GM23338 (cell line): Measurements from ENCODE around the gene DZIP1. TPM values are rescaled to one million over a fixed set of nuclear protein-coding genes. Genes with fewer than 3 reads are reported as not detected.

Source experiments
- ATAC-seq: fragments of 200-7000 bp; cut with Tn5 transposase; 3 replicates; pipeline ENCODE4 v1.9.1; 2020
- DNase-seq: peaks from one replicate; pipeline ENCODE4 v3.0.0-alpha.2; 2015; ENCODE audit warnings: low spot score
- H2AFZ ChIP-seq: fragments of 200-600 bp; sonication (generic); 2 replicates; pipeline ENCODE4 v1.8.0; 2016; ENCODE audit warnings: antibody characterized with exemption, mild to moderate bottlenecking, moderate library complexity
- H3F3A ChIP-seq: fragments of 200-600 bp; sonication (generic); replicated peaks from 2 replicates; pipeline ENCODE4 v1.8.0; 2017; ENCODE audit warnings: antibody characterized with exemption, mixed run types, low read depth
- H3K27ac ChIP-seq: fragments of 200-600 bp; sonication (generic); 2 replicates; pipeline ENCODE4 v1.6.1; 2016; ENCODE audit warnings: low read depth
- H3K27me3 ChIP-seq: fragments of 200-600 bp; sonication (generic); 2 replicates; pipeline ENCODE4 v1.8.0; 2016; ENCODE audit warnings: mild to moderate bottlenecking, mixed run types, moderate library complexity; ENCODE audit not compliant: insufficient read depth
- H3K36me3 ChIP-seq: fragments of 200-600 bp; sonication (generic); 2 replicates; pipeline ENCODE4 v1.8.0; 2016; ENCODE audit warnings: mild to moderate bottlenecking; ENCODE audit not compliant: insufficient read depth
- H3K4me1 ChIP-seq: fragments of 200-600 bp; sonication (generic); 2 replicates; pipeline ENCODE4 v1.8.0; 2016; ENCODE audit warnings: mild to moderate bottlenecking, moderate library complexity; ENCODE audit not compliant: insufficient read depth
- H3K4me2 ChIP-seq: fragments of 200-600 bp; sonication (generic); 2 replicates; pipeline ENCODE4 v1.7.1; 2017; ENCODE audit warnings: mixed run types
- H3K4me3 ChIP-seq: fragments of 200-600 bp; sonication (generic); 2 replicates; pipeline ENCODE4 v1.6.1; 2016; ENCODE audit warnings: mixed run types
- H3K79me2 ChIP-seq: fragments of 200-600 bp; sonication (generic); replicated peaks from 2 replicates; pipeline ENCODE4 v1.8.0; 2017; ENCODE audit warnings: mild to moderate bottlenecking; ENCODE audit not compliant: insufficient read depth
- H3K9me2 ChIP-seq: fragments of 200-600 bp; sonication (generic); 2 replicates; pipeline ENCODE4 v1.8.0; 2017; ENCODE audit not compliant: insufficient read depth
- H4K20me1 ChIP-seq: fragments of 200-600 bp; sonication (generic); replicated peaks from 2 replicates; pipeline ENCODE4 v1.8.0; 2017; ENCODE audit warnings: mild to moderate bottlenecking; ENCODE audit not compliant: insufficient read depth
- H3K27ac Mint-ChIP-seq: 2 replicates; pipeline ENCODE4 v1.8.0; 2020; ENCODE audit warnings: inconsistent platforms, mild to moderate bottlenecking, moderate library complexity, mixed read lengths
- H3K27me3 Mint-ChIP-seq: 3 replicates; pipeline ENCODE4 v1.8.0; 2022; ENCODE audit warnings: low read depth, mild to moderate bottlenecking, moderate library complexity, mixed read lengths, inconsistent platforms; ENCODE audit not compliant: insufficient read depth, poor library complexity
- H3K36me3 Mint-ChIP-seq: 3 replicates; pipeline ENCODE4 v1.8.0; 2021; ENCODE audit warnings: low read depth, mild to moderate bottlenecking, inconsistent platforms, moderate library complexity, mixed read lengths
- H3K4me1 Mint-ChIP-seq: 3 replicates; pipeline ENCODE4 v1.8.0; 2020; ENCODE audit warnings: mild to moderate bottlenecking, inconsistent platforms, mixed read lengths
- H3K4me3 Mint-ChIP-seq: 3 replicates; pipeline ENCODE4 v1.8.0; 2021; ENCODE audit warnings: moderate library complexity, mild to moderate bottlenecking, inconsistent platforms, mixed read lengths
- H3K9me3 Mint-ChIP-seq: 3 replicates; pipeline ENCODE4 v1.8.0; 2020; ENCODE audit warnings: moderate library complexity, mild to moderate bottlenecking, inconsistent platforms, mixed read lengths
- CREB1 ChIP-seq: fragments of 250-450 bp; sonication (Bioruptor Pico); IDR thresholded peaks from 2 replicates; pipeline ENCODE4 v1.5.0; 2020; ENCODE audit warnings: low read depth, mild to moderate bottlenecking, moderate library complexity
- ETS1 ChIP-seq: IDR thresholded peaks from 2 replicates; pipeline ENCODE4 v1.6.1; 2016; ENCODE audit warnings: antibody characterized with exemption
- EZH2 ChIP-seq: fragments of 200-600 bp; sonication (generic); IDR thresholded peaks from one replicate; pipeline ENCODE4 v1.8.0; 2017; ENCODE audit warnings: antibody characterized with exemption, mild to moderate bottlenecking, low read depth; ENCODE audit not compliant: unreplicated experiment
- EZH2phosphoT487 ChIP-seq: fragments of 200-600 bp; sonication (generic); IDR thresholded peaks from one replicate; pipeline ENCODE4 v1.8.1; 2018; ENCODE audit warnings: antibody characterized with exemption; ENCODE audit not compliant: unreplicated experiment
- JUNB ChIP-seq: IDR thresholded peaks from one replicate; pipeline ENCODE4 v1.6.1; 2016; ENCODE audit warnings: antibody characterized with exemption; ENCODE audit not compliant: unreplicated experiment
- NANOG ChIP-seq: IDR thresholded peaks from 2 replicates; pipeline ENCODE4 v1.6.1; 2016; ENCODE audit warnings: antibody characterized with exemption, borderline replicate concordance
- POLR2AphosphoS5 ChIP-seq: IDR thresholded peaks from 2 replicates; pipeline ENCODE4 v1.6.1; 2016; ENCODE audit warnings: antibody characterized with exemption, low read depth
- REST ChIP-seq: IDR thresholded peaks from one replicate; pipeline ENCODE4 v1.6.1; 2018; ENCODE audit warnings: antibody characterized with exemption; ENCODE audit not compliant: unreplicated experiment
- STAT1 ChIP-seq: IDR thresholded peaks from one replicate; pipeline ENCODE4 v1.6.1; 2016; ENCODE audit warnings: antibody characterized with exemption; ENCODE audit not compliant: unreplicated experiment
- ZNF331 ChIP-seq: fragments of 250-450 bp; sonication (Bioruptor Pico); IDR thresholded peaks from 2 replicates; pipeline ENCODE4 v1.5.0; 2020; ENCODE audit warnings: low read depth, mild to moderate bottlenecking, moderate library complexity
- polyA plus RNA-seq: library from polyadenylated mRNA; unstranded; fragments of >200 nt; fragmentation: Nextera tagmentation; extraction: Ambion mirVana; gene quantifications from 2 replicates; pipeline ENCODE4 v1.2.1, GENCODE V29; 2016
- total RNA-seq: library from RNA; depleted of rRNA; stranded (reverse); fragments of >200 nt; shearing (Covaris generic); gene quantifications from 2 replicates; pipeline ENCODE4 v1.2.3, GENCODE V29; 2014
- TF ChIP-seq, protein P1 (sequence below), 2 experiments: fragments of 200-600 bp in 1 of 2; sonication (generic) in 1 of 2; conservative IDR thresholded peaks; 2 replicates each; pipeline versions ENCODE4 v1.5.1 to v1.6.1; 2016 to 2017; ENCODE audit warnings: antibody characterized with exemption in 2 of 2, low read depth in 2 of 2, mild to moderate bottlenecking in 2 of 2, moderate library complexity in 1 of 2

Gene DZIP1
- total and polyA plus RNA-seq, 2 experiments from 2014 or later: 10.6 to 24.2 TPM

DNA sequence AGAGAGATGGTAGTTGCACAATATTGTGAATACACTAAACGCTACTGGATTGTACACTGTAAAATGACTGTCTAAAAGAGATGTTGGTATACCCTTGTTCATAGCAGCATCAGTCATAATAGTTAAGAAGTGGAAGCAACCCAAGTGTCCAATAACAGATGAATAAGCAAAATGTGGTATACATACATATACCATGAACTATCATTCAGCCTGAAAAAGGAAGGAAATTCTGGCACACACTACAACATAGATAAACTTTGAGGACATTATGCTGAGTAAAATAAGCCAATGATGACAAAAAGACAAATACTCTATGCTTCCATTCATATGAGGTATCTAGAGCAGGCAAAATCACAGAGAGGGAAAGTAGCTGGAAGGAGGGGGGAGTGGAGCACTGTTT, 16.0 kb downstream of the DZIP1 start (continued):
- TF ChIP-seq NANOG: no peak
- TF ChIP-seq EZH2phosphoT487: no peak
- TF ChIP-seq ZNF331 (CRISPR knock-in tag): no peak
- no peak for TF ChIP-seq POLR2AphosphoS5
- TF ChIP-seq CREB1 (CRISPR knock-in tag): no peak
- no peak for TF ChIP-seq ETS1
- TF ChIP-seq REST: no peak

DNA sequence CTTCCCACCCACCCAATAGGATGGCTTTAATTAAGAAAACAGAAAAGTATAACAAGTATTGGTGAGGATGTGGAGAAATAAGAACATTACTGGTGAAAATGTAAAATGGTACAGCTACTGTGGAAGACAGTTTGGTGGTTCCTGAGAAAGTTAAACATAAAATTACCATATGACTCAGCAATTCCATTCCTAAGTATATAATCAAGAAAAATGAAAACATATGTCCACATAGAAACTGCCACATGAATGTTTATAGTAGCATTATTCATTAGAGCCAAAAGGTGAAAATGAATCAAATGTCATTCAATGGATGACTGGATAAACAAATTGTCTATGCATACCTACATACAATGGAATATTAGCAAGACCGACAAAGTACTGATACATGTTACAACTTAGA, 16.9 kb downstream of the DZIP1 start:
- DNase-seq (no peak), ATAC-seq (no peak)
- Histone ChIP-seq H3K27ac (no peak overlapping the region), H4K20me1 (no peaks in the 10 kb centered on the region), H3K9me2 (no peaks in the 10 kb centered on the region), H3K27me3 (no peaks in the 10 kb centered on the region), H3K4me1 (no peaks in the 10 kb centered on the region), H3F3A (no peaks in the 10 kb centered on the region), H3K4me3 (no peak overlapping the region), H3K4me2 (no peak overlapping the region), H2AFZ (no peak overlapping the region), H3K36me3 (peaks cover 8% of the 10 kb centered on the region; the same call in 1 of the 2 replicates), H3K79me2 (no peaks in the 10 kb centered on the region)
- H3K4me3 Mint-ChIP-seq: no peak overlapping the region
- H3K9me3 Mint-ChIP-seq: no peaks in the 10 kb centered on the region
- peaks cover 5% of the 10 kb centered on the region; the same call in 1 of the 3 replicates for H3K4me1 Mint-ChIP-seq
- H3K36me3 Mint-ChIP-seq: peaks cover 62% of the 10 kb centered on the region
- H3K27me3 Mint-ChIP-seq: peaks cover 3% of the 10 kb centered on the region
- H3K27ac Mint-ChIP-seq: no peak overlapping the region
- TF ChIP-seq REST: no peak
- TF ChIP-seq ZNF331 (CRISPR knock-in tag): no peak
- no peak for TF ChIP-seq STAT1
- no peak for TF ChIP-seq JUNB
- TF ChIP-seq CREB1 (CRISPR knock-in tag): no peak
- TF ChIP-seq EZH2: no peak
- TF ChIP-seq, protein P1, sequence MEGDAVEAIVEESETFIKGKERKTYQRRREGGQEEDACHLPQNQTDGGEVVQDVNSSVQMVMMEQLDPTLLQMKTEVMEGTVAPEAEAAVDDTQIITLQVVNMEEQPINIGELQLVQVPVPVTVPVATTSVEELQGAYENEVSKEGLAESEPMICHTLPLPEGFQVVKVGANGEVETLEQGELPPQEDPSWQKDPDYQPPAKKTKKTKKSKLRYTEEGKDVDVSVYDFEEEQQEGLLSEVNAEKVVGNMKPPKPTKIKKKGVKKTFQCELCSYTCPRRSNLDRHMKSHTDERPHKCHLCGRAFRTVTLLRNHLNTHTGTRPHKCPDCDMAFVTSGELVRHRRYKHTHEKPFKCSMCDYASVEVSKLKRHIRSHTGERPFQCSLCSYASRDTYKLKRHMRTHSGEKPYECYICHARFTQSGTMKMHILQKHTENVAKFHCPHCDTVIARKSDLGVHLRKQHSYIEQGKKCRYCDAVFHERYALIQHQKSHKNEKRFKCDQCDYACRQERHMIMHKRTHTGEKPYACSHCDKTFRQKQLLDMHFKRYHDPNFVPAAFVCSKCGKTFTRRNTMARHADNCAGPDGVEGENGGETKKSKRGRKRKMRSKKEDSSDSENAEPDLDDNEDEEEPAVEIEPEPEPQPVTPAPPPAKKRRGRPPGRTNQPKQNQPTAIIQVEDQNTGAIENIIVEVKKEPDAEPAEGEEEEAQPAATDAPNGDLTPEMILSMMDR (conservative IDR thresholded peaks at IDR 0.05; ENCODE audit: low read depth in 2 of 2): no peak
